Heart right ventricle (tissue), 16 donors: Measurements from ENCODE around the gene UAP1. TPM values are rescaled to one million over a fixed set of nuclear protein-coding genes. Genes with fewer than 3 reads are reported as not detected.

Experiments used
- ATAC-seq, 8 donors: fragments of 200-7000 bp; cut with Tn5 transposase; one replicate each; pipeline ENCODE4 v1.9.1; 2020; ENCODE audit warnings: mild to moderate bottlenecking in 8 of 8, moderate library complexity in 8 of 8, moderate number of reproducible peaks in 1 of 8
- DNase-seq, 2 donors: peaks; one replicate each; pipeline ENCODE4 v3.0.0-alpha.2; 2020
- H3K27ac ChIP-seq, 10 donors: fragments of 200-600 bp; sonication (generic) in 2 of 10; one replicate each; pipeline versions ENCODE4 v1.5.0 to v1.8.0; 2020 to 2022; ENCODE audit warnings: mild to moderate bottlenecking in 3 of 10
- H3K27me3 ChIP-seq, 7 donors: fragments of 200-600 bp; one replicate each; pipeline ENCODE4 v1.8.0; 2021 to 2022; ENCODE audit warnings: mild to moderate bottlenecking in 2 of 7
- H3K36me3 ChIP-seq, 9 donors: fragments of 200-600 bp; sonication (generic) in 1 of 9; one replicate each; pipeline versions ENCODE4 v1.5.0 to v1.8.0; 2020 to 2022; ENCODE audit warnings: mild to moderate bottlenecking in 2 of 9
- H3K4me1 ChIP-seq, 9 donors: fragments of 200-600 bp; sonication (generic) in 1 of 9; one replicate each; pipeline versions ENCODE4 v1.5.0 to v1.8.0; 2020 to 2022; ENCODE audit warnings: mild to moderate bottlenecking in 4 of 9
- H3K4me3 ChIP-seq, 10 donors: fragments of 200-600 bp; sonication (generic) in 2 of 10; one replicate each; pipeline versions ENCODE4 v1.5.0 to v1.8.0; 2020 to 2022; ENCODE audit warnings: mild to moderate bottlenecking in 7 of 10, moderate library complexity in 2 of 10
- H3K9me3 ChIP-seq, 11 donors: fragments of 200-600 bp in 10 of 11; sonication (generic) in 2 of 11; one replicate each; pipeline versions ENCODE4 v1.5.0 to v1.8.0; 2013 to 2022; ENCODE audit warnings: mild to moderate bottlenecking in 2 of 11, control low read depth in 1 of 11, moderate library complexity in 1 of 11
- CTCF ChIP-seq, 9 donors: fragments of 200-600 bp; sonication (generic) in 2 of 9; IDR thresholded peaks; one replicate each; pipeline versions ENCODE4 v1.5.0 to v1.8.0; 2021 to 2022; ENCODE audit warnings: antibody characterized with exemption in 9 of 9, mild to moderate bottlenecking in 5 of 9, moderate library complexity in 1 of 9
- WGBS, 2 donors: extraction: QIAGEN DNeasy Blood & Tissue Kit; methylation state at CpG; one replicate each; pipeline ENCODE4 v1.1.7; 2013; ENCODE audit warnings: inconsistent platforms in 1 of 2; 5-methylcytosine and 5-hydroxymethylcytosine counted together
- intact Hi-C, 10 donors: fragments of 100-400 bp; cut with DNase I; formaldehyde crosslinking; loops; one replicate each; pipeline versions ENCODE4 v1.11.1 to v1.14.2; 2022
- long read RNA-seq, 3 donors: library from polyadenylated mRNA; unstranded; transcript quantifications; one replicate each; pipeline ENCODE4 v2.0.0, GENCODE V29; 2020 to 2021
- polyA plus RNA-seq, 2 donors: library from polyadenylated mRNA; stranded (reverse); fragments of 200-250 nt; gene quantifications; one replicate each; pipeline ENCODE4 v1.2.3, GENCODE V29; 2013
- total RNA-seq, 10 donors: library from RNA; stranded (reverse); fragmentation: NEBNext Ultra II Directional in 3 of 10; extraction: Animal tissue kit (Norgen Biotek cat#: 25700) in 3 of 10; gene quantifications; one replicate each; pipeline versions ENCODE4 v1.2.1 to v1.2.4, GENCODE V29; 2021 to 2023
- donor health status: Arrhythmogenic right ventricular cardiomyopathy.
- donor health status: ischemic (EF 13 %, LVEDD 7.1; RV severe dilation, severe dysfunction).
- donor health status: healthy with polysubstance abuse.
- donor health status: DM: no; HTN: yes; CAD: no.
- donor health status: DM: no; HTN: no; CAD: no.
- donor health status: ischemic (EF 25% LVEDD 6.9; RV normal size, moderate dysfunction).
- donor health status: ischemic (EF 25% LVEDD 5.7; RV mildly dilated, moderate dysfunction).
- donor health status: healthy.
- donor health status: DM: yes; HTN: yes; CAD: no.
- donor health status: Ischemic cardiomyopathy.
- donor health status: ischemic (EF 35%, LVEDD 5.7; RV mildly dilated, moderate dysfunction).
- donor health status: nonischemic (EF 11% LVEDD 7.7; RV severe dilation, severe dysfunction).
- donor health status: DM: yes; HTN: yes; CAD: no.
- donor health status: PGD.
- donor health status: ischemic (EF 29% LVEDD 5.4; RV normal size, mild dysfunction).
- donor health status: nonischemic (EF 23%, LVEDD 6.1; RV moderate dilation, normal function).

Gene UAP1
- 10 to 100 TPM; 14.6 to 48.6 (median 19.0) TPM for total RNA-seq
- 10 to 100 TPM; 28.3 to 32.6 TPM for polyA plus RNA-seq
- long read RNA-seq, donor 1, transcript UAP1-201 (11 exons, 2,377 nt): major isoform, 24 of 34 reads
- long read RNA-seq, donor 1, partial matches to known transcripts: 1 of 34 reads
- long read RNA-seq, donor 1, other reads (novel, unspliced or antisense): 7 of 34 reads
- long read RNA-seq, donor 2, transcript UAP1-201 (11 exons, 2,377 nt): major isoform, 23 of 29 reads
- long read RNA-seq, donor 2, partial matches to known transcripts: 0 of 29 reads
- long read RNA-seq, donor 2, other reads (novel, unspliced or antisense): 5 of 29 reads
- long read RNA-seq, donor 3, transcript UAP1-204 (10 exons, 2,294 nt): minor isoform, 7 of 100 reads
- long read RNA-seq, donor 3, transcript UAP1-201 (11 exons, 2,377 nt): major isoform, 68 of 100 reads
- long read RNA-seq, donor 3, partial matches to known transcripts: 2 of 100 reads
- long read RNA-seq, donor 3, other reads (novel, unspliced or antisense): 22 of 100 reads

- Histone ChIP-seq H3K27ac (peak within 1 kb of the TSS; percentile 89 to 100 (median 98)), H3K4me1 (peaks cover 0 to 47% (median 21%) of the 10 kb centered on the region in 9 donors), H3K9me3 (no peaks in the 10 kb centered on the region), H3K4me3 (peak within 1 kb of the TSS; percentile 74 to 98 (median 92)), H3K27me3 (no peaks in the 10 kb centered on the region), H3K36me3 (peaks cover 0 to 10% (median 0%) of the 10 kb centered on the region in 9 donors)
- peak in 7 of 8 donors; percentile 7 to 70 (median 13) for ATAC-seq
- 1% methylated on average over 68 to 69 of the region's 69 CpGs for WGBS, 2 donors
- TF ChIP-seq CTCF (IDR thresholded peaks at IDR 0.05): peak in 1 of 9 donors; percentile 3
- intact Hi-C loops: loop anchor here in 4 of 10 donors (1.0 to 10.0 kb wide), 3 partner anchors 65 to 67 kb away; partner anchors contain the start of gene UHMK1 (in 4 of the 4)
- peak in 1 of 2 donors; percentile 24 for DNase-seq
These were observed at the start of gene UAP1 for GRCh38 chr1:162561616-162562469. UAP1 (plus strand) TSS chr1:162561722; CDS start chr1:162566069, 4,347 bp downstream.

GRCh38 chr1:162527314-162527713, 34.2 kb upstream of the UAP1 start:
- peaks cover 0 to 78% (median 30%) of the 10 kb centered on the region in 9 donors for H3K36me3 ChIP-seq
- no peak for TF ChIP-seq CTCF (IDR thresholded peaks at IDR 0.05)
- ATAC-seq (no peak), DNase-seq (no peak)
- no peaks in the 10 kb centered on the region for H3K27me3 ChIP-seq
- H3K9me3 ChIP-seq: no peaks in the 10 kb centered on the region
- intact Hi-C loops: no loop called here
- no peak overlapping the region for H3K4me3 ChIP-seq
- H3K27ac ChIP-seq: no peak overlapping the region
- peaks cover 0 to 10% (median 0%) of the 10 kb centered on the region in 9 donors for H3K4me1 ChIP-seq

- WGBS, 2 donors: 79 to 84% methylated on average over 7 of the region's 7 CpGs
- no peak for ATAC-seq
These were observed 31.1 kb upstream of the UAP1 start for GRCh38 chr1:162530307-162530987.

More at GRCh38 chr1:162530307-162530987, 31.1 kb upstream of the UAP1 start:
- no peak for TF ChIP-seq CTCF (IDR thresholded peaks at IDR 0.05)
- H3K36me3 ChIP-seq: peaks cover 0 to 47% (median 2%) of the 10 kb centered on the region in 9 donors
- peaks cover 0 to 10% (median 0%) of the 10 kb centered on the region in 9 donors for H3K4me1 ChIP-seq
- H3K27ac ChIP-seq: no peak overlapping the region
- H3K4me3 ChIP-seq: no peak overlapping the region
- no peaks in the 10 kb centered on the region for H3K27me3 ChIP-seq
- DNase-seq: no peak
- no peaks in the 10 kb centered on the region for H3K9me3 ChIP-seq
- intact Hi-C loops: no loop called here
